HUES48 (cell line): Measurements from ENCODE around the gene DCXR.

Experiments
- H3K27ac ChIP-seq: one replicate; pipeline ENCODE4 v1.7.0; 2013; ENCODE audit warnings: low read depth, low read length, inconsistent platforms
- H3K27me3 ChIP-seq: 2 replicates; pipeline ENCODE4 v1.6.1; 2013; ENCODE audit warnings: mild to moderate bottlenecking, low read length; ENCODE audit not compliant: control insufficient read depth, insufficient read depth
- H3K36me3 ChIP-seq: 2 replicates; pipeline ENCODE4 v1.6.1; 2013; ENCODE audit warnings: low read length; ENCODE audit not compliant: control insufficient read depth, insufficient read depth
- H3K4me1 ChIP-seq: 2 replicates; pipeline ENCODE4 v1.6.1; 2013; ENCODE audit warnings: mild to moderate bottlenecking, low read length; ENCODE audit not compliant: control insufficient read depth, insufficient read depth
- H3K4me3 ChIP-seq: 2 replicates; pipeline ENCODE4 v1.5.1; 2013; ENCODE audit warnings: mild to moderate bottlenecking, low read depth, low read length
- H3K9ac ChIP-seq: 2 replicates; pipeline ENCODE4 v1.6.1; 2013; ENCODE audit warnings: mild to moderate bottlenecking, low read depth, low read length, moderate library complexity
- H3K9me3 ChIP-seq: 2 replicates; pipeline ENCODE4 v1.6.1; 2013; ENCODE audit warnings: low read length; ENCODE audit not compliant: control insufficient read depth, insufficient read depth

DCXR gene

GRCh38 chr17:81996757-81997441 lies 40.6 kb downstream of the DCXR start:
- H3K4me3 ChIP-seq, result no peak overlapping the region
- H3K36me3 ChIP-seq, result peaks cover 4% of the 10 kb centered on the region; the same call in 1 of the 2 replicates
- no peak overlapping the region for H3K27ac ChIP-seq
- no peaks in the 10 kb centered on the region for H3K27me3 ChIP-seq
- H3K9ac ChIP-seq, result no peak overlapping the region
- no peaks in the 10 kb centered on the region for H3K9me3 ChIP-seq
- peaks cover 10% of the 10 kb centered on the region for H3K4me1 ChIP-seq

GRCh38 chr17:81996232-81996756 lies 41.2 kb downstream of the DCXR start:
- Histone ChIP-seq H3K4me3 (no peak overlapping the region), H3K27me3 (no peaks in the 10 kb centered on the region), H3K4me1 (peaks cover 16% of the 10 kb centered on the region), H3K9me3 (no peaks in the 10 kb centered on the region), H3K27ac (no peak overlapping the region), H3K9ac (no peak overlapping the region), H3K36me3 (peaks cover 4% of the 10 kb centered on the region; the same call in 1 of the 2 replicates)

- H3K36me3 ChIP-seq, result peaks cover 4% of the 10 kb centered on the region; the same call in 1 of the 2 replicates
- no peaks in the 10 kb centered on the region for H3K27me3 ChIP-seq
- no peak overlapping the region for H3K27ac ChIP-seq
- peaks cover 16% of the 10 kb centered on the region for H3K4me1 ChIP-seq
- no peak overlapping the region for H3K9ac ChIP-seq
- H3K9me3 ChIP-seq, result no peaks in the 10 kb centered on the region
- no peak overlapping the region for H3K4me3 ChIP-seq
These were observed 41.9 kb downstream of the DCXR start for GRCh38 chr17:81995463-81996231.

GRCh38 chr17:81994593-81995462 lies 42.7 kb downstream of the DCXR start:
- Histone ChIP-seq H3K9me3 (no peaks in the 10 kb centered on the region), H3K4me1 (peaks cover 16% of the 10 kb centered on the region), H3K9ac (no peak overlapping the region), H3K27me3 (no peaks in the 10 kb centered on the region), H3K27ac (no peak overlapping the region), H3K36me3 (peaks cover 7% of the 10 kb centered on the region; the same call in 1 of the 2 replicates), H3K4me3 (no peak overlapping the region)

- peaks cover 16% of the 10 kb centered on the region for H3K4me1 ChIP-seq
- no peaks in the 10 kb centered on the region for H3K27me3 ChIP-seq
- H3K9ac ChIP-seq, result no peak overlapping the region
- no peaks in the 10 kb centered on the region for H3K9me3 ChIP-seq
- H3K4me3 ChIP-seq, result no peak overlapping the region
- H3K36me3 ChIP-seq, result peaks cover 7% of the 10 kb centered on the region; the same call in 1 of the 2 replicates
- H3K27ac ChIP-seq, result no peak overlapping the region
These were observed 43.5 kb downstream of the DCXR start for GRCh38 chr17:81993729-81994592.

GRCh38 chr17:81992306-81993102 lies 45.0 kb downstream of the DCXR start:
- H3K36me3 ChIP-seq, result peaks cover 8% of the 10 kb centered on the region; the same call in 1 of the 2 replicates
- no peaks in the 10 kb centered on the region for H3K9me3 ChIP-seq
- H3K9ac ChIP-seq, result no peak overlapping the region
- no peaks in the 10 kb centered on the region for H3K27me3 ChIP-seq
- H3K4me1 ChIP-seq, result peaks cover 16% of the 10 kb centered on the region
- no peak overlapping the region for H3K4me3 ChIP-seq
- H3K27ac ChIP-seq, result peak overlapping the region; percentile 64

GRCh38 chr17:81991684-81992305 lies 45.7 kb downstream of the DCXR start:
- Histone ChIP-seq H3K4me3 (no peak overlapping the region), H3K27ac (peak overlapping the region; percentile 64), H3K36me3 (peaks cover 9% of the 10 kb centered on the region; the same call in 1 of the 2 replicates), H3K9me3 (no peaks in the 10 kb centered on the region), H3K27me3 (no peaks in the 10 kb centered on the region), H3K9ac (no peak overlapping the region), H3K4me1 (peaks cover 16% of the 10 kb centered on the region)

- no peak overlapping the region for H3K27ac ChIP-seq
- H3K27me3 ChIP-seq, result no peaks in the 10 kb centered on the region
- no peaks in the 10 kb centered on the region for H3K9me3 ChIP-seq
- H3K36me3 ChIP-seq, result peaks cover 14% of the 10 kb centered on the region
- H3K9ac ChIP-seq, result no peak overlapping the region
- peaks cover 16% of the 10 kb centered on the region for H3K4me1 ChIP-seq
- no peak overlapping the region for H3K4me3 ChIP-seq
These were observed 46.4 kb downstream of the DCXR start for GRCh38 chr17:81990836-81991683.
